GM12801 (cell line): Measurements from ENCODE around the gene APOB.

ENCODE experiments used
- CTCF ChIP-seq: IDR thresholded peaks from one replicate; pipeline ENCODE4 v1.5.1; 2011; ENCODE audit warnings: control low read depth; ENCODE audit not compliant: insufficient read length; ENCODE audit errors: extremely low read depth

Gene APOB

GRCh38 chr2:21055879-21056790 lies 12.3 kb upstream of the APOB start:
- TF ChIP-seq CTCF: no peak

- TF ChIP-seq CTCF: no peak
Measured at GRCh38 chr2:21055451-21055850, 11.6 kb upstream of the APOB start.

- TF ChIP-seq CTCF: no peak
Measured at GRCh38 chr2:21054011-21054410, 10.1 kb upstream of the APOB start.

GRCh38 chr2:21052044-21052443 lies 8.2 kb upstream of the APOB start:
- no peak for TF ChIP-seq CTCF

GRCh38 chr2:21050164-21050563 lies 6.3 kb upstream of the APOB start:
- no peak for TF ChIP-seq CTCF

DNA sequence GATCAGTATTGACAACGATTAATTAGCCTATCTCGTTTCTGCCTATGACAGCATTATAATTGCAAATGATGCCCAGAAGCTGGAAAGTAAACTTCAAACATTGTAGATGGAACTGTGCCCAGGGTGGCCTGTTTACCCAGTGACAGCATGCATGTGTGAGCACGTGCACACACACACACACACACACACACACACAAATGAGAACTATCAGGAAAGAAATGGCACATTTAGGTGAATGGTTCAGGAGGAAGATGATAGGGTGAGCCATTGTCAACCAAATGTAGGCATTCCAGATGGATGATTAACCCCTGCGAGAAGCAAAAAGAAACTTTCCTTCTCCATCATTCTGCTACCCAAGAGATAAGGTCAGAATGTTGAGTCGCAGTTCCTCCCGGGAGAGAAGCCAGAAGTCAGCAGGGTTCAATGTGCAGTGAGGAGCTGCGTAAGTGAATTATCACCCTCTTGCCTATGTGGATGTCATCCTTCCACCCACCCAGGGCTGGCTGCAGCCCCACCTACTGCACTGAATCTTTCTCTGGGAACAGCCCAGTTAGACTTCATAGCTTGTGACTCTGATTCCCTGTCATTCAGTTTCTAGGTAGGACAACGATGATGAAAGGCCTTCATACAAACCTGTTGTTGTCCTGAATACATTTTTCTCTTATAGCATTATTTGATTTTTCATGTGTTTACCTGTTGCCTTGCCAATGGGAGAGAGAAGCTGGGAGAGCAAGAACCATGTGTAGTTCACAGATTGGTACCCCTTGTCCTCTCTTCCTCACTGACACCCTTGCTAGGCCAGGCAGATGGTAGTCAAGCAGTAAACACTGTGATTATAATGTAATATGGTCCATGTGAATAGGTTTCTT lies 3.5 kb upstream of the APOB start:
- no peak for TF ChIP-seq CTCF

- TF ChIP-seq CTCF: no peak
Measured at GRCh38 chr2:21046506-21046905, 2.6 kb upstream of the APOB start.
